Measurements from ENCODE around the gene CEP76.

- no peak for TF ChIP-seq POLR2A (IDR thresholded peaks at IDR 0.05)
- TF ChIP-seq, protein P1, sequence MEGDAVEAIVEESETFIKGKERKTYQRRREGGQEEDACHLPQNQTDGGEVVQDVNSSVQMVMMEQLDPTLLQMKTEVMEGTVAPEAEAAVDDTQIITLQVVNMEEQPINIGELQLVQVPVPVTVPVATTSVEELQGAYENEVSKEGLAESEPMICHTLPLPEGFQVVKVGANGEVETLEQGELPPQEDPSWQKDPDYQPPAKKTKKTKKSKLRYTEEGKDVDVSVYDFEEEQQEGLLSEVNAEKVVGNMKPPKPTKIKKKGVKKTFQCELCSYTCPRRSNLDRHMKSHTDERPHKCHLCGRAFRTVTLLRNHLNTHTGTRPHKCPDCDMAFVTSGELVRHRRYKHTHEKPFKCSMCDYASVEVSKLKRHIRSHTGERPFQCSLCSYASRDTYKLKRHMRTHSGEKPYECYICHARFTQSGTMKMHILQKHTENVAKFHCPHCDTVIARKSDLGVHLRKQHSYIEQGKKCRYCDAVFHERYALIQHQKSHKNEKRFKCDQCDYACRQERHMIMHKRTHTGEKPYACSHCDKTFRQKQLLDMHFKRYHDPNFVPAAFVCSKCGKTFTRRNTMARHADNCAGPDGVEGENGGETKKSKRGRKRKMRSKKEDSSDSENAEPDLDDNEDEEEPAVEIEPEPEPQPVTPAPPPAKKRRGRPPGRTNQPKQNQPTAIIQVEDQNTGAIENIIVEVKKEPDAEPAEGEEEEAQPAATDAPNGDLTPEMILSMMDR (IDR thresholded peaks at IDR 0.05 in 4 of 5, conservative IDR thresholded peaks at IDR 0.05 in 1 of 5), result no peak
Measured at GRCh38 chr18:12726331-12726730, 23.8 kb upstream of the CEP76 start.
